Panc1 (cell line): ENCODE measurements around the gene ZG16. TPM values are rescaled to one million over a fixed set of nuclear protein-coding genes. Genes with fewer than 3 reads are reported as not detected.
"Not testable (repeated sequence)": the region's sequence is repeated elsewhere in the genome, so short reads cannot be mapped to it uniquely, and the experiment has no call there.

Source experiments
- ATAC-seq: fragments of 200-7000 bp; cut with Tn5 transposase; 2 replicates; pipeline ENCODE4 v1.9.1; 2020; ENCODE audit warnings: mild to moderate bottlenecking, moderate library complexity
- BruUV-seq: library from RNA; stranded (reverse); fragments of 400-500 nt; replicated peaks from 2 replicates; lab custom pipeline; 2021; lab: Mats Ljungman, UMichigan
- CTCF ChIA-PET: fragments of 300-600 bp; sonication (Branson Sonifier 250); formaldehyde crosslinking; loops from one replicate; lab custom pipeline; 2022; ENCODE audit warnings: antibody characterized with exemption; lab: Charles Lee
- POLR2A ChIA-PET: fragments of 300-600 bp; sonication (Branson Sonifier 250); formaldehyde crosslinking; loops from one replicate; lab custom pipeline; 2022; ENCODE audit warnings: antibody characterized with exemption; lab: Charles Lee
- DNase-seq: peaks from one replicate; pipeline ENCODE4 v3.0.0-alpha.2; 2010; ENCODE audit warnings: low read depth, low spot score
- H3K27ac ChIP-seq: 2 replicates; pipeline ENCODE4 v1.5.1; 2011; ENCODE audit warnings: mild to moderate bottlenecking, low read length, inconsistent platforms
- H3K27me3 ChIP-seq: fragments of 200-500 bp; sonication (Bioruptor generic); 2 replicates; pipeline ENCODE4 v1.6.0; 2014; ENCODE audit warnings: low read length, inconsistent platforms; ENCODE audit not compliant: control insufficient read depth, insufficient read depth
- H3K36me3 ChIP-seq: fragments of 200-500 bp; sonication (Bioruptor generic); 2 replicates; pipeline ENCODE4 v1.5.1; 2014; ENCODE audit warnings: inconsistent platforms, mild to moderate bottlenecking, low read length, moderate library complexity; ENCODE audit not compliant: control insufficient read depth, insufficient read depth
- H3K4me1 ChIP-seq: 2 replicates; pipeline ENCODE4 v1.5.1; 2011; ENCODE audit warnings: inconsistent platforms, mild to moderate bottlenecking, low read length, moderate library complexity; ENCODE audit not compliant: control insufficient read depth, insufficient read depth
- H3K4me3 ChIP-seq, 2 experiments: 2 replicates each; pipeline ENCODE4 v1.5.1; 2011 to 2012; ENCODE audit warnings: low read depth in 2 of 2, low read length in 2 of 2, mild to moderate bottlenecking in 2 of 2, inconsistent platforms in 1 of 2, moderate library complexity in 1 of 2
- H3K9me3 ChIP-seq: fragments of 200-500 bp; sonication (Bioruptor generic); 2 replicates; pipeline ENCODE4 v1.5.1; 2014; ENCODE audit warnings: low read depth, mild to moderate bottlenecking, inconsistent platforms, low read length, moderate library complexity; ENCODE audit not compliant: control insufficient read depth, insufficient read depth
- CTCF ChIP-seq: fragments of 450-650 bp; IDR thresholded peaks from 2 replicates; pipeline ENCODE4 v1.5.1; 2017; ENCODE audit warnings: mild to moderate bottlenecking
- POLR2AphosphoS5 ChIP-seq: IDR thresholded peaks from 2 replicates; pipeline ENCODE4 v1.6.1; 2012; ENCODE audit warnings: mild to moderate bottlenecking, low read depth, low read length, moderate library complexity
- REST ChIP-seq, 2 experiments: IDR thresholded peaks; 2 replicates each; pipeline ENCODE4 v1.6.1; 2011 to 2012; ENCODE audit warnings: low read depth in 2 of 2, control low read depth in 1 of 2, low read length in 1 of 2, mild to moderate bottlenecking in 1 of 2, moderate library complexity in 1 of 2; ENCODE audit not compliant: insufficient read depth in 1 of 2
- SIN3A ChIP-seq: IDR thresholded peaks from 2 replicates; pipeline ENCODE4 v1.6.1; 2012; ENCODE audit warnings: low read depth, mild to moderate bottlenecking, low read length, moderate library complexity, borderline replicate concordance; ENCODE audit not compliant: insufficient read depth
- TCF7L2 ChIP-seq: IDR thresholded peaks from 2 replicates; pipeline ENCODE4 v1.6.1; 2011; ENCODE audit warnings: mild to moderate bottlenecking, low read depth, low read length, inconsistent platforms
- in situ Hi-C: cut with HindIII; loops from 2 replicates; pipeline ENCODE4 v1.10.0; 2016; ENCODE audit warnings: low sequenced_read_pairs, low pct_unique_long_range_greater_than_20kb
- intact Hi-C: fragments of 100-400 bp; cut with micrococcal nuclease; formaldehyde crosslinking; loops from one replicate; pipeline ENCODE4 v1.10.0; 2022; ENCODE audit not compliant: unreplicated experiment
- total RNA-seq: library from RNA; stranded (reverse); gene quantifications from one replicate; pipeline ENCODE4 v1.2.1, GENCODE V29; 2021; ENCODE audit not compliant: unreplicated experiment

Gene ZG16
- total RNA-seq, 1 experiment from 2014 or later: not detected

GRCh38 chr16:29790949-29791844 is 13.1 kb downstream of the ZG16 start:
- peak overlapping the region; percentile 94 for H3K27ac ChIP-seq
- intact Hi-C loops: no loop called here
- POLR2A ChIA-PET: no interaction called here
- TSS peak; percentile 84 for BruUV-seq
- H3K4me1 ChIP-seq: peaks cover 12% of the 10 kb centered on the region
- no peaks in the 10 kb centered on the region; the same call in 1 of the 2 replicates for H3K36me3 ChIP-seq
- no peaks in the 10 kb centered on the region for H3K9me3 ChIP-seq
- H3K27me3 ChIP-seq: no peaks in the 10 kb centered on the region
- in situ Hi-C loops: no loop called here
- CTCF ChIA-PET: interaction anchor here (0.7 kb wide), 1 partner anchor 91 kb away, joined by 3 read pairs; no protein-coding TSS in a partner anchor
- DNase-seq: no peak
- H3K4me3 ChIP-seq: peak overlapping the region; percentile 87 to 93
- peak; percentile 59 for ATAC-seq
- TF ChIP-seq CTCF: no peak
- TF ChIP-seq SIN3A: 0 out of 2 replicates have a peak, but pooled peaks have one; percentile 16
- no peak for TF ChIP-seq REST (IDR thresholded peaks at IDR 0.05; ENCODE audit: insufficient read depth in 1 of 2, low read depth in 2 of 2, low read length in 1 of 2)

GRCh38 chr16:29791845-29792807 is 14.1 kb downstream of the ZG16 start:
- peaks cover 12% of the 10 kb centered on the region for H3K4me1 ChIP-seq
- H3K36me3 ChIP-seq: no peaks in the 10 kb centered on the region; the same call in 1 of the 2 replicates
- H3K27ac ChIP-seq: peak overlapping the region; percentile 94
- intact Hi-C loops: no loop called here
- ChIA-PET CTCF (no interaction called here), POLR2A (interaction anchor here (0.6 kb wide), 1 partner anchor 30 kb away, joined by 5 read pairs; no protein-coding TSS in a partner anchor)
- TF ChIP-seq CTCF: no peak
- TF ChIP-seq SIN3A: no peak
- no peak for TF ChIP-seq POLR2AphosphoS5
- no peak for TF ChIP-seq TCF7L2
- no peaks in the 10 kb centered on the region for H3K27me3 ChIP-seq
- H3K4me3 ChIP-seq: peak overlapping the region; percentile 87 to 93
- BruUV-seq: no TSS peak
- in situ Hi-C loops: no loop called here
- no peak for ATAC-seq
- no peak for DNase-seq
- H3K9me3 ChIP-seq: no peaks in the 10 kb centered on the region

- peaks cover 12% of the 10 kb centered on the region for H3K4me1 ChIP-seq
- ATAC-seq, H3K9me3 ChIP-seq, H3K27ac ChIP-seq, intact Hi-C loops, BruUV-seq, in situ Hi-C loops, H3K4me3 ChIP-seq, DNase-seq, H3K27me3 ChIP-seq, CTCF ChIA-PET, H3K36me3 ChIP-seq: not testable (repeated sequence)
- POLR2A ChIA-PET: interaction anchor here (1.5 kb wide), 1 partner anchor 11 kb away, joined by 14 read pairs; no protein-coding TSS in a partner anchor
These were observed 15.1 kb downstream of the ZG16 start for GRCh38 chr16:29793153-29793552.
